ENCODE data around the gene GPD2.
"Not testable (repeated sequence)": the region's sequence is repeated elsewhere in the genome, so short reads cannot be mapped to it uniquely, and the experiment has no call there.

The GPD2 gene

DNA sequence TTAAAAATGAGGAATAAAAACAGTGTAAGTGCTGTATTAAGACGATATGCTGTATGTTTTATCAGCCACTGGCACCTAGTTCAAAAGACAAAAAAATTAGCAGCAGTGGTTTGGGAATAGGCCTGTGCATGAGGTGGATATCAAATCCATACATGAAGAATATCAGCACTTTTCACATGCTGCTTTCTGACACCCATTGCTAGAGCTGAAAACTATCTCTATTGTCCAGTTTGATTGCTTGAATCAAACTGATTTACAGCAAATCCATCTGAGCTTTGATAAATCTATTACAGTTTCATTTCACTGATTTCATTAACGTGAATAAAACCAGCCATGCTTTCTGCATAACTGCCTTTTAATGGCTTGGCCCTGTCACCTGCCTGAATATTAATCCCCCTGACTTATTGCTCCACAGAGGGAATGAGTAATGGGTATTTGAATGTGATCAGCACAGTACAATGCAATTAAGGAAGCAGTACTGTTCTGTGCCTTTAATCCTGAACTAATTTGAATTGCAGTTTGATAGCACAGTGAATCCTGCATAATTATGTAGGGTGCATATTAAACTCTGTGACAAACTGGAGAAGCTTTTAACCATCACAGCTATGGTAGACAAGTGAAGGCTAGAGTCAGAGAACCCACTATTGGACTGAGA is 154.0 kb downstream of the GPD2 start:
- DNase-seq, result no peak

GRCh38 chr2:156592809-156593593 is 156.8 kb downstream of the GPD2 start:
- DNase-seq, result no peak

DNA sequence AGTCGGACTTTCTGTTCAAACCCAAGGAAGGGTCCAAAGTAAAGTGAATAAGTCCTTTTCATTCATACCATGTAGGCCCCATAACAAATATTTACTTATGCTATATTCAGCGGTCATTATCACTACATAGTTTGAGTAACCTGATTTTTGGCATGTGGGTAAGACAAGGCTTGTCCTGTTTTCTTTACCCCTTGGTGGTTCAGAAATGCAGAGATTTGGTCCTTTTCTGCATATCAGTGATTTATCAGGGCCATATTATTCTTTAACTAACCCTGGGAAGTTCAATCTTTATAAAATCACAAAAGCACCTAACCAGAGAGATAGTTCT is 157.4 kb downstream of the GPD2 start:
- no peak for DNase-seq

- no peak for DNase-seq
These were observed 162.4 kb downstream of the GPD2 start for GRCh38 chr2:156598563-156598962.

DNA sequence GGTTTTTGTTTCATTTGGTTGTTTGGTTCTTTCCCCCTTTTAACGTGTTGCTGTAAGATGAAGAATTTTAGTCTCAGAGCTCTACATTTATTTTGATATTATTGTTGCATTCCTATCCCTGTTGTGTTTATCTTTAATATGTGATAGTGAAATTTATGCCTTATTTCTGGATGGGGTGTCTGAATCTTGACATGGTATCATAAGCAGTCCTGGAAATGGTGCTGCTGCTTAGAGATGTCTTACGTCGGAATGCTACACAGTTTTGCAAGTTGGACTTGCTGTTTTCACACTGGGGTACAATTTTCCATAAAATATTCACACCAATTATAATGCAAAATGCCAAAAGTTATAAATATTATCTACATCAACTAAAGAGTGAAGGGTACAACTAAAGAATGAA is 164.0 kb downstream of the GPD2 start:
- DNase-seq, result no peak

- DNase-seq, result no peak
These were observed 165.8 kb downstream of the GPD2 start for GRCh38 chr2:156601855-156602551.

DNA sequence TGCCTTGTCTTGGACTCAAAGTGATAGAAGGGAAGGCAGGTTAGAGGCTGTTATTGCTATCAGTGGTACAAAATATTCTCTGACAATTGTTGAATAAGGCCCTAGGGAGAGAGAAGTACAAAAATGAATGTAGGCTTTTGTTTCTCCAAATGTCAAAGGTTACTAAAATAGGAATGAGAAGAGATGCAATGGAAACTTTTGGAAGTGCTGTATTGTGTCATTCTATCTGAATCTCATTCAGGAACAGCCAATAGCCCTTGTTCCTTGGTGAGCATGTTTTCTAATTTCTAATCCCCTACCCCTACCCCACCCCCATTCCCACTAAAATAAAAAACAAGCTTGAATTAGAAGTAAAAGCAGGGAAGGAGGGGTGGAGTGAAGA is 166.4 kb downstream of the GPD2 start:
- DNase-seq, result no peak

- DNase-seq, result no peak
These were observed 179.7 kb downstream of the GPD2 start for GRCh38 chr2:156615836-156616322.

DNA sequence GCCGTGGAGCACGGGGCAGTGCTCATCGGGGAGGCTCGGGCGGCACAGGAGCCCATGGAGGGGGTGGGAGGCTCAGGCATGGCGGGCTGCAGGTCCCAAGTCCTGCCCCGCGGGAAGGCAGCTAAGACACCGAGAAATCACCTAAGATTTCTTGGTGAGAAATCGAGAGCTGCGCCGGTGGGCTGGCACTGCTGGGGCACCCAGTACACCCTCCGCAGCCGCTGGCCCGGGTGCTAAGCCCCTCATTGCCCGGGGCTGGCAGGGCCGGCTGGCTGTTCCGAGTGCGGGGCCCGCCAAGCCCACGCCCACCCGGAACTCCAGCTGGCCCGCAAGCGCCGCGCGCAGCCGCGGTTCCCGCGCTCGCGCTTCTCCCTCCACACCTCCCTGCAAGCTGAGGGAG is 181.9 kb downstream of the GPD2 start:
- not testable (repeated sequence) for DNase-seq

DNA sequence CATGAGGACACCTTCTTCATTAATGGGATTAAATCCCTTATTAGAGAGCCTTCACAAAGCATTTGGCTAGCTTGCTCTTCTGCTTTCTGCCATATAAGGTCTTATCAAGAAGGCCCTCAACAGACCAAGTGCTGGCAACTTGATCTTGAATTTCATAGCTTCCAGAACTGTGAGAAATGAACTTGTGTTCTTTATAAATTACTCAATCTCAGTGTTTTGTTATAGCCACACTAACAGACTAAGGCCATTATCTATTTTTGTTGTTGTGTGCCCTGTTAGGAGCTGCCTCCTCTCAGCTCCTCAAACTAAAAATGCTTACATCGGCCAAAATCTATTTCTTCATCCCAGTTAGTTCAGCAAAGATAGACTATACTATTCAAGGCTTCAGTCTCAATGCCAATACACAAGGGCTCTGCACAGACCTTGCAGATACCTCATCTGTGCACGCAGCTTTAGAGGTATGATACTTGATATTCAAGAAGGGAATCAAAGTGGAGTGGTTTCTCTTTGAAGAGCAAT is 182.9 kb downstream of the GPD2 start:
- DNase-seq, result no peak

GRCh38 chr2:156622491-156622890 is 186.3 kb downstream of the GPD2 start:
- DNase-seq, result no peak

GRCh38 chr2:156625360-156626170 is 189.4 kb downstream of the GPD2 start:
- DNase-seq, result no peak

DNA sequence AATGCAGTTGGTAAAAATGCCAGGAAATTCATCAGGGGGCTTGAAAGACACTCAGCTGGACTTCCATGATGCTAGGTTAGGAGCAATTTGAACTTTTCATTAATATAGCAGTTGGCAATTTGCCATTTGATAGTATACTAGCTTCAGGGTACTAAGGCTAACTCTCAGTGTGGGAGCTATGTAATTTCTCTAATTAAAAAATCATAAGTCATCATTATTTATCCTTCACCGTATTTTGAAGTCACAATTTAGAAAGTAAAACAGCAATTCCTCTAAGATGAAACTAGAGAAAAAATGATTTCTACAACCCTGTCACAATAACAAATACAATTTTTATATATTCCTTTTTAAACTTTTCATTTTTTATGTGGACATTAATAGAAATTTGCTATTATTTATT is 190.8 kb downstream of the GPD2 start:
- no peak for DNase-seq

DNA sequence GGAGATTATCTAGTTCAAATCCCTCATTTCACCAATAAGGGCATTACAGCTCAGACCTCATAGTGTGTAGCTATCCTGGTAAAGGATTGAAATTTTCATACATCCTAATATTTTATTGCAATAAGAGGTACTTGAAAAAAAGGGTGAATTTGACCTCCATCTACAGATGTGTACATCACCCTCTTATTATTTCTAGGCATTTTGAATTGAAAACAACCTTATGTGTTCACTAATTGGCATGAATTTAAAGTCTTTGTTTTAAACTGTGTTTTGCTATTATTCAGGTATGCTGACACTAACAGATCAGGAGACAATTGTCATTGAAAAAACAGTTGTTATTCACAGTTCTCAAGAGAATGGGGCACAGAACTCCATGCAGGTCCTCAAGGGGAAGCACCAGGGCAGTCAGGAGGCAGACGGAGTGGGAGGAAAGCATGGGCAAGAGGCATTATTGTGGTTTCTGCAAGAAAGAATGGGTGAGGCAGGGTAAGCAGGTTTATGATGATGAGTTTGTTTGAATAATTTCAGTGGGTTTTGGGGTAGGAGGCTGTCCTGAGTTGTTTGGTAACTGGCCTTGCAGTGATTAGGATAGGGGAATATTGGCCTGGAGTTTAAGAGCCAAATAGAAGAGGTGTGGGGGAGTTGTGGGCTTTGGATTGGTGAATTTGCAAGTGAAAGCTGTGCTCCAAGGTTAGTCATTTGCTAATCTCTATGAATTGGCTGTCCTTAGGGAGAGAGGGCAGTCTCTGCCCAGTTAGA is 194.6 kb downstream of the GPD2 start:
- DNase-seq, result no peak

- DNase-seq, result no peak
These were observed 199.5 kb downstream of the GPD2 start for GRCh38 chr2:156635646-156636045.
